ENCODE data around the gene AIG1. TPM values are rescaled to one million over a fixed set of nuclear protein-coding genes. Genes with fewer than 3 reads are reported as not detected.

AIG1 gene
- total RNA-seq, 1 donor from 2014 or later, result 31.3 TPM

DNA sequence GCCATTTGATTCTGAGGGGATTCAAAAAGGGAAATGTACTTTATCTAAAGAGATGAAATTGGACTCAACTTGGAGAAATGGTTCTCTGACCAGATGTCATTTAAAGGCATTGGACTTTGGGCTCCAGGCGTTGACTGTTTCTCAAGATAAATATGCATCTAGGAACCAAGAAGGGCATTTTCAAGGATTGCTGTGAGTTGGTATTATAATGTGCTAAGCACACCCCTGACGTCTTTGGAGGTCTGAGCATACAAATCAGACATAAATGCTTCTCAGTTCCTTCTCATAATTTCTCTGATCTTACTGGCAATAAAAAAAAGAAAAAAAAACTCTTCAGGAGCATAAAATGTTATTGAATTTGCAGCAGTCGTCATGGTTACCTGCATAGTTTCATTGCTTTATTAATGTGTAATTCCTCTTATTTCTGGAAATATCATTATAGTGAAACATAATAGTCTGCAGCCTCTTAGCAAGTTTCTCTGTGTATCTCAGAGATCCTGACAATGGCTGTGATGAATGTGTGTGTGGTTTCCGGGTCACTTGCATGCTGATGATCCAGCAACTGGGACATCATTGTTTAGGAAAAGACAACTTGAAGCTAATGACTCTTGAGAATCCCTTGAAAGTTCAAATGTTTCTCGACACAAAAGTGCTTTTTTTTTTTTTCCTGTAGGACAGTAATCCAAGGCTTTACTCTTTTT lies 136.0 kb downstream of the AIG1 start:
- Mint-ChIP-seq H3K4me3 (no peak overlapping the region), H3K36me3 (no peaks in the 10 kb centered on the region), H3K27ac (no peak overlapping the region), H3K9me3 (peaks cover 4% of the 10 kb centered on the region), H3K4me1 (peaks cover 12% of the 10 kb centered on the region), H3K27me3 (ENCODE audit: low read depth) (no peaks in the 10 kb centered on the region)
- no peak for DNase-seq (ENCODE audit: low spot score in 2 of 2, unreplicated experiment in 2 of 2)
- TF ChIP-seq, protein P1, sequence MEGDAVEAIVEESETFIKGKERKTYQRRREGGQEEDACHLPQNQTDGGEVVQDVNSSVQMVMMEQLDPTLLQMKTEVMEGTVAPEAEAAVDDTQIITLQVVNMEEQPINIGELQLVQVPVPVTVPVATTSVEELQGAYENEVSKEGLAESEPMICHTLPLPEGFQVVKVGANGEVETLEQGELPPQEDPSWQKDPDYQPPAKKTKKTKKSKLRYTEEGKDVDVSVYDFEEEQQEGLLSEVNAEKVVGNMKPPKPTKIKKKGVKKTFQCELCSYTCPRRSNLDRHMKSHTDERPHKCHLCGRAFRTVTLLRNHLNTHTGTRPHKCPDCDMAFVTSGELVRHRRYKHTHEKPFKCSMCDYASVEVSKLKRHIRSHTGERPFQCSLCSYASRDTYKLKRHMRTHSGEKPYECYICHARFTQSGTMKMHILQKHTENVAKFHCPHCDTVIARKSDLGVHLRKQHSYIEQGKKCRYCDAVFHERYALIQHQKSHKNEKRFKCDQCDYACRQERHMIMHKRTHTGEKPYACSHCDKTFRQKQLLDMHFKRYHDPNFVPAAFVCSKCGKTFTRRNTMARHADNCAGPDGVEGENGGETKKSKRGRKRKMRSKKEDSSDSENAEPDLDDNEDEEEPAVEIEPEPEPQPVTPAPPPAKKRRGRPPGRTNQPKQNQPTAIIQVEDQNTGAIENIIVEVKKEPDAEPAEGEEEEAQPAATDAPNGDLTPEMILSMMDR (IDR thresholded peaks at IDR 0.05; ENCODE audit: unreplicated experiment), result no peak

DNA sequence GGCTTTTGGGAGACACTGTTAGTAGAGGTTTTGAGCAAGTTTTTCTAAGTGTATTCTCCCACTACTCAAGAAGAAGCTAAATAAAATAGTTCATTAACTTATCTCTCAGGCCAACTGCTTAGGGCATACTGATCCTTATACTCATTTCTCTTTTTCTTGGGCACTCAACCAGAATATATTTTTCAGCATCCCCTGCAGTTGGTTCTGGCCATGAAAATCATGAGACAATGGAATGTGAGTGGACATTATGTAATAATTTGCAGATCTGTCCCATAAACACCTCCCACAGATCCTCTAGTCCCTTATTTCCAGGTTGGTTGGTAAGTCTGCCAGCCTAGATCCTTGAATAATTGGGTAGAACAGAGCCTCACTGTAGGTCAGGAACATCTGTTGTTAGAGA lies 136.7 kb downstream of the AIG1 start:
- TF ChIP-seq, protein P1 (IDR thresholded peaks at IDR 0.05; ENCODE audit: unreplicated experiment), result no peak
- DNase-seq (ENCODE audit: low spot score in 2 of 2, unreplicated experiment in 2 of 2), result no peak
- Mint-ChIP-seq H3K27me3 (ENCODE audit: low read depth) (no peaks in the 10 kb centered on the region), H3K4me3 (no peak overlapping the region), H3K4me1 (peaks cover 12% of the 10 kb centered on the region), H3K9me3 (peaks cover 4% of the 10 kb centered on the region), H3K27ac (no peak overlapping the region), H3K36me3 (no peaks in the 10 kb centered on the region)

DNA sequence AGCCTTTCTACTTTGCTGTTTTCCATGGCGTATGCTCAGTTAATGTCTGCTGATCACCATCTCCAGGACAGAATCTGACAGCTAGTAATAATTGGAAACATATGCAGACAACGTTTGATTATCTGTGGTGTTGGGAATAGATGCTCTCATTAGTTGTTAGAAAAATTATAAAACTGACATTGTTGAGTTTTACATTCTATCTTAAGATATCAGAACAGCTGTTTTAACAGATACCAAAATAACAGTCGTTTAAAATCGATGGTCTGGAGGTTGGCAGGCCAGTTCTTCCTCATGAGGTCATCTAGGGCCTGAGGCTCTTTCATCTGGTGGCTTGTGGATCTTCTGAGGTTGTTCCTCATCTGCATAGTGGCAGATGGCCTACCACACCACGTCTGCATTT lies 137.6 kb downstream of the AIG1 start:
- TF ChIP-seq, protein P1 (IDR thresholded peaks at IDR 0.05; ENCODE audit: unreplicated experiment), result no peak
- no peak overlapping the region for H3K27ac Mint-ChIP-seq
- peaks cover 12% of the 10 kb centered on the region for H3K4me1 Mint-ChIP-seq

DNA sequence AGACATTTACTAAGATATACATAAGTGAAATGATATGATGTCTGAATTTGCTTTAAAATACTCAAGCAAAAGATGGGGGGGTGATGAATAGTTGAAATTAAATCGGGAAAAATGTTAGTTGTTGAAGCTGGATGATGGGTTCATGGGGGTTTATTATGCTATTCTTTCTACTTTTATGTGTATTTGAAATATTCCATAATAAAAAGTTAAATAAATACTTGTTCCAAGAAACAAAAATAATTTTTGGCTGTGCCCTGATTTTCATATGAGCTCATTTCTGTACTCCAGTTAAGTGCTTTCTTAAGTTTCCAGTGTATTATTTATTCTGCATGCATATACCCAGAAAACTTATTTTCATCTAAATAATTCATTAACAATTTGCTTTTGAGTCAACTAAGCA lies 138.6 kb downstream of the AIG1 start:
- Mint-ChIP-seq H3K27me3 (ENCODE audit: low read depth) (no peaks in the 10 kb centered on the region), H3K27ac (no peak overlapping the region), H3K36me3 (peaks cover 13% of the 10 kb centered on the region), H3K4me3 (no peak overlapping the region), H3K4me1 (peaks cover 12% of the 10 kb centered on the region), H3K9me3 (peaks cover 8% of the 10 kb centered on the region)
- TF ChIP-seq, protein P1 (IDR thresholded peaks at IDR 0.05; ENCODE audit: unreplicated experiment), result no peak
- no peak for DNase-seq (ENCODE audit: low spot score in 2 of 2, unreplicated experiment in 2 of 2)

More for the DNA sequence above, 137.6 kb downstream of the AIG1 start:
- Mint-ChIP-seq H3K4me3 (no peak overlapping the region), H3K36me3 (peaks cover 6% of the 10 kb centered on the region), H3K9me3 (peaks cover 5% of the 10 kb centered on the region), H3K27me3 (ENCODE audit: low read depth) (no peaks in the 10 kb centered on the region)
- DNase-seq (ENCODE audit: low spot score in 2 of 2, unreplicated experiment in 2 of 2), result no peak

DNA sequence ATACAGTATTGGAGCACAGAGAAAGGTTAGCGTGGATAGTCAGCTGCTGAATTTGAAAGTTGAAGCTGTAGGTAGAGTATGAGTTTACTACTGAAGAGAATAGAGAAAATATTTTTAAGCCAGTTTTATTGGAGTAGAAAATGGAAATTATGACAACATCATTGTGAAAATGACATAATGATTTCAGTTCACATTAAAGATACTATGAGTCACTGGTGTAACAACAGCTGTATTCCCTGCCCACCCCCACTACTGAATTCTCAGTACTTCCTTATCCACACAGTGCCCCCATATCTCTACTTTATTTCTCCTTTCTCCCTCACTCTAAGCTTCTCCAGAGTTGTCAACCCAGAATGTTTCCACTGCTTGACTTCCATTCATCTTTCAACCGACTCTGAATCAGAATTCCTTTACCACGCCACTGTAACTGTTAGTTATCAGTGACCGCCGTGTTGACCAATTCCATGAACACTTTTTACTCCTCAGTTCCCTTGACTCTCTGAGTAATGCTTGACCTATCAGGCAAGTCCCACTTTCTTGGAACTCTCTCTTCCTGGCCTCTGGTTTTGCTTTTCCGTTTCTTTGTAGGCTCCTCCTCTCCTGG lies 139.6 kb downstream of the AIG1 start:
- Mint-ChIP-seq H3K27me3 (ENCODE audit: low read depth) (no peaks in the 10 kb centered on the region), H3K27ac (no peak overlapping the region), H3K36me3 (peaks cover 13% of the 10 kb centered on the region), H3K4me3 (no peak overlapping the region), H3K4me1 (peaks cover 12% of the 10 kb centered on the region), H3K9me3 (peaks cover 8% of the 10 kb centered on the region)
- TF ChIP-seq, protein P1 (IDR thresholded peaks at IDR 0.05; ENCODE audit: unreplicated experiment), result no peak
- DNase-seq (ENCODE audit: low spot score in 2 of 2, unreplicated experiment in 2 of 2), result no peak
